NT2/D1 (cell line): Measurements from ENCODE around the gene AKAP9.
"Not testable (repeated sequence)": the region's sequence is repeated elsewhere in the genome, so short reads cannot be mapped to it uniquely, and the experiment has no call there.

Source experiments
- DNase-seq: peaks from one replicate; pipeline ENCODE4 v3.0.0-alpha.2; 2011; ENCODE audit warnings: low read depth, low spot score
- H3K27me3 ChIP-seq: 2 replicates; pipeline ENCODE4 v1.6.0; 2011; ENCODE audit warnings: mild to moderate bottlenecking; ENCODE audit not compliant: insufficient read length, insufficient read depth
- H3K36me3 ChIP-seq: 2 replicates; pipeline ENCODE4 v1.6.1; 2011; ENCODE audit warnings: mild to moderate bottlenecking, low read length, mixed read lengths; ENCODE audit not compliant: insufficient read depth, insufficient read length
- H3K4me1 ChIP-seq: 2 replicates; pipeline ENCODE4 v1.5.1; 2011; ENCODE audit not compliant: insufficient read depth, insufficient read length
- H3K4me3 ChIP-seq: 2 replicates; pipeline ENCODE4 v1.5.1; 2011; ENCODE audit warnings: low read depth; ENCODE audit not compliant: insufficient read length
- H3K9ac ChIP-seq: 2 replicates; pipeline ENCODE4 v1.6.0; 2011; ENCODE audit warnings: low read depth; ENCODE audit not compliant: insufficient read length
- H3K9me3 ChIP-seq: 2 replicates; pipeline ENCODE4 v1.5.1; 2011; ENCODE audit warnings: mild to moderate bottlenecking, low read length; ENCODE audit not compliant: insufficient read depth
- SUZ12 ChIP-seq: IDR thresholded peaks from 2 replicates; pipeline ENCODE4 v1.6.1; 2011; ENCODE audit not compliant: insufficient read length, insufficient read depth; ENCODE audit errors: extremely low read depth
- YY1 ChIP-seq: IDR thresholded peaks from 2 replicates; pipeline ENCODE4 v1.6.1; 2011; ENCODE audit not compliant: insufficient read length, insufficient read depth
- ZNF274 ChIP-seq: IDR thresholded peaks from 2 replicates; pipeline ENCODE4 v1.6.1; 2011; ENCODE audit warnings: mild to moderate bottlenecking, low read depth, low read length

Gene AKAP9

GRCh38 chr7:92061154-92061553, 120.5 kb downstream of the AKAP9 start:
- TF ChIP-seq YY1 (no peak), SUZ12 (no peak), ZNF274 (no peak)
- Histone ChIP-seq H3K4me1 (no peaks in the 10 kb centered on the region), H3K9me3 (no peaks in the 10 kb centered on the region), H3K27me3 (no peaks in the 10 kb centered on the region), H3K36me3 (peaks cover 2% of the 10 kb centered on the region), H3K4me3 (no peak overlapping the region), H3K9ac (no peak overlapping the region)
- no peak for DNase-seq

- TF ChIP-seq ZNF274 (no peak), SUZ12 (no peak), YY1 (no peak)
- Histone ChIP-seq H3K4me1 (no peaks in the 10 kb centered on the region), H3K36me3 (peaks cover 2% of the 10 kb centered on the region), H3K27me3 (no peaks in the 10 kb centered on the region), H3K4me3 (no peak overlapping the region), H3K9ac (no peak overlapping the region), H3K9me3 (no peaks in the 10 kb centered on the region)
- DNase-seq, result no peak
Observed at GRCh38 chr7:92064438-92065029, 123.9 kb downstream of the AKAP9 start.

- DNase-seq, result no peak
- Histone ChIP-seq H3K4me3 (no peak overlapping the region), H3K9me3 (no peaks in the 10 kb centered on the region), H3K9ac (no peak overlapping the region), H3K36me3 (peaks cover 13% of the 10 kb centered on the region), H3K4me1 (no peaks in the 10 kb centered on the region), H3K27me3 (no peaks in the 10 kb centered on the region)
- TF ChIP-seq ZNF274, result no peak
- no peak for TF ChIP-seq SUZ12
- no peak for TF ChIP-seq YY1
Observed at GRCh38 chr7:92071032-92071431, 130.4 kb downstream of the AKAP9 start.

- Histone ChIP-seq H3K4me3 (no peak overlapping the region), H3K9me3 (no peaks in the 10 kb centered on the region), H3K27me3 (no peaks in the 10 kb centered on the region), H3K9ac (no peak overlapping the region), H3K36me3 (peaks cover 13% of the 10 kb centered on the region), H3K4me1 (no peaks in the 10 kb centered on the region)
- no peak for DNase-seq
- TF ChIP-seq SUZ12 (no peak), YY1 (no peak), ZNF274 (no peak)
Observed at GRCh38 chr7:92072121-92072520, 131.5 kb downstream of the AKAP9 start.

- no peak overlapping the region for H3K4me3 ChIP-seq
- no peak overlapping the region for H3K9ac ChIP-seq
- no peaks in the 10 kb centered on the region for H3K27me3 ChIP-seq
- H3K9me3 ChIP-seq, result no peaks in the 10 kb centered on the region
- DNase-seq, result no peak
- TF ChIP-seq ZNF274, result no peak
- no peak for TF ChIP-seq YY1
- no peak for TF ChIP-seq SUZ12
- no peaks in the 10 kb centered on the region for H3K4me1 ChIP-seq
- H3K36me3 ChIP-seq, result peaks cover 16% of the 10 kb centered on the region
Observed at GRCh38 chr7:92072708-92073107, 132.0 kb downstream of the AKAP9 start.

GRCh38 chr7:92075455-92076158, 134.9 kb downstream of the AKAP9 start:
- no peak overlapping the region for H3K4me3 ChIP-seq
- H3K27me3 ChIP-seq, result no peaks in the 10 kb centered on the region
- H3K9ac ChIP-seq, result no peak overlapping the region
- H3K9me3 ChIP-seq, result no peaks in the 10 kb centered on the region
- TF ChIP-seq SUZ12, result no peak
- TF ChIP-seq YY1, result no peak
- TF ChIP-seq ZNF274, result no peak
- peaks cover 19% of the 10 kb centered on the region for H3K36me3 ChIP-seq
- no peak for DNase-seq
- no peaks in the 10 kb centered on the region for H3K4me1 ChIP-seq

- no peak for DNase-seq
- H3K27me3 ChIP-seq, result no peaks in the 10 kb centered on the region
- H3K9ac ChIP-seq, result no peak overlapping the region
- no peaks in the 10 kb centered on the region for H3K9me3 ChIP-seq
- H3K4me3 ChIP-seq, result no peak overlapping the region
- peaks cover 14% of the 10 kb centered on the region for H3K36me3 ChIP-seq
- TF ChIP-seq ZNF274, result no peak
- TF ChIP-seq SUZ12, result no peak
- no peak for TF ChIP-seq YY1
- no peaks in the 10 kb centered on the region for H3K4me1 ChIP-seq
Observed at GRCh38 chr7:92076509-92076908, 135.8 kb downstream of the AKAP9 start.

GRCh38 chr7:92083922-92084321, 143.3 kb downstream of the AKAP9 start:
- not testable (repeated sequence) for H3K9me3 ChIP-seq, H3K27me3 ChIP-seq, H3K9ac ChIP-seq, DNase-seq, H3K4me3 ChIP-seq, H3K4me1 ChIP-seq
- H3K36me3 ChIP-seq, result peaks cover 35% of the 10 kb centered on the region
